Measurements from ENCODE around the gene DPYD.
"Not testable (repeated sequence)": the region's sequence is repeated elsewhere in the genome, so short reads cannot be mapped to it uniquely, and the experiment has no call there.

Gene DPYD

GRCh38 chr1:97349794-97350193 lies 571.0 kb downstream of the DPYD start:
- not testable (repeated sequence) for FAIRE-seq

- FAIRE-seq: no peak
These were observed 572.1 kb downstream of the DPYD start for GRCh38 chr1:97348599-97349265.

GRCh38 chr1:97340951-97341350 lies 579.9 kb downstream of the DPYD start:
- FAIRE-seq: no peak

- FAIRE-seq: no peak
These were observed 582.5 kb downstream of the DPYD start for GRCh38 chr1:97338347-97338746.

- no peak for FAIRE-seq
These were observed 583.4 kb downstream of the DPYD start for GRCh38 chr1:97337250-97338030.

GRCh38 chr1:97334454-97334853 lies 586.4 kb downstream of the DPYD start:
- no peak for FAIRE-seq

- no peak for FAIRE-seq
These were observed 588.1 kb downstream of the DPYD start for GRCh38 chr1:97332716-97333115.

GRCh38 chr1:97331165-97331564 lies 589.7 kb downstream of the DPYD start:
- FAIRE-seq: no peak

- FAIRE-seq: no peak
These were observed 606.1 kb downstream of the DPYD start for GRCh38 chr1:97314685-97315084.

- FAIRE-seq: no peak
These were observed 612.7 kb downstream of the DPYD start for GRCh38 chr1:97308131-97308530.

GRCh38 chr1:97307568-97307967 lies 613.3 kb downstream of the DPYD start:
- no peak for FAIRE-seq

- FAIRE-seq: no peak
These were observed 613.7 kb downstream of the DPYD start for GRCh38 chr1:97307151-97307550.

- FAIRE-seq: no peak
These were observed 614.3 kb downstream of the DPYD start for GRCh38 chr1:97306504-97306903.

GRCh38 chr1:97304366-97304765 lies 616.5 kb downstream of the DPYD start:
- no peak for FAIRE-seq

GRCh38 chr1:97298966-97299365 lies 621.9 kb downstream of the DPYD start:
- FAIRE-seq: no peak

GRCh38 chr1:97297611-97298010 lies 623.2 kb downstream of the DPYD start:
- FAIRE-seq: no peak

- FAIRE-seq: no peak
These were observed 638.9 kb downstream of the DPYD start for GRCh38 chr1:97281962-97282361.

GRCh38 chr1:97277891-97278654 lies 642.8 kb downstream of the DPYD start:
- FAIRE-seq: no peak

GRCh38 chr1:97271916-97272788 lies 648.7 kb downstream of the DPYD start:
- FAIRE-seq: no peak

- no peak for FAIRE-seq
These were observed 650.1 kb downstream of the DPYD start for GRCh38 chr1:97270508-97271307.

GRCh38 chr1:97265630-97266029 lies 655.2 kb downstream of the DPYD start:
- no peak for FAIRE-seq

GRCh38 chr1:97262842-97263241 lies 658.0 kb downstream of the DPYD start:
- no peak for FAIRE-seq
